ENCODE data around the gene PLXNA4. TPM values are rescaled to one million over a fixed set of nuclear protein-coding genes. Genes with fewer than 3 reads are reported as not detected.
A peak's percentile ranks its signal among the peaks of the same experiment; 100 is the strongest.

PLXNA4 gene
- total and polyA plus RNA-seq, 2 donors from 2014 or later: 0.17 to 3.5 TPM

DNA sequence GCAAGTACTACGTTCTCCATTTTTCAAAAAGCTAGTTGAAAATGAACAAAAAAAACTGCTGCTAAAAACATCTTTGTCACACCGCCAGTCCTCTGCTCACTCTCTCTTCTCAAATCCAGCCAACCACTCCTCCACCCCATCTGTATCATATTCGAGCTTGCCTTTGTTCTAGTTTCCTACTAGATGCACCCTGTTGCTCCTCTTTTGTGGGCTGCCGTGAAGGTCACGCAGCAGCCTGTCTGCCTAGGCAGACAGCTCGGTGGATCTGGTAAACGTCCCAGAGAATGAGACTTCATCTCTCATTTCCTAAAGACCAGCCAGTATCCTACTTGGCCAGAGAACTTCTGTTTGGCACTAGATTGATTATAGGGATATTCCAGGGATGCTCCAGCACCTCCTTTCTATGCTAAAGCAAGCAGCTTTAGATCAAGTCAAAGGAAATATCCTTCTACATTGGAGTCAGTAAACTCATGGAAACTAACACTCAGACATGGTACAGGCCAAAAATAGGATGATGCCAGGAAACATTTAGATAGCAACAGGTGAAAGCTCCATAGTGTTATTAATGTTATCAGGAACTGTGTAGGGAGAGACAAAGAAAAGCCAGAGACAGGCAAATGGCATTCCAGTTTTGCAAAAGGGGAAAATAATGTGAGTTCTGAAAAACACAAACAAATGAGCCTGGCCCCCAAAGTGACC lies 8.7 kb upstream of the PLXNA4 start:
- intact Hi-C loops (cut with DNase I): loop anchor here (5.0 kb wide), 1 partner anchor 268 kb away; no protein-coding TSS in a partner anchor
- TF ChIP-seq CTCF (IDR thresholded peaks at IDR 0.05; ENCODE audit: borderline replicate concordance, extremely low read depth, insufficient read depth): no peak
- Histone ChIP-seq H3K36me3 (ENCODE audit: control insufficient read depth in 2 of 3, insufficient read depth in 3 of 3, low read length in 3 of 3) (no peaks in the 10 kb centered on the region), H3K27ac (ENCODE audit: low read depth in 2 of 2, low read length in 2 of 2) (no peak overlapping the region), H3K4me3 (ENCODE audit: low read length in 3 of 3) (no peak overlapping the region), H3K27me3 (ENCODE audit: control insufficient read depth, insufficient read depth, low read length) (no peaks in the 10 kb centered on the region), H3K9ac (ENCODE audit: low read length in 3 of 3) (no peak overlapping the region), H3K9me3 (ENCODE audit: control insufficient read depth in 2 of 3, insufficient read depth in 1 of 3, low read length in 3 of 3) (no peaks in the 10 kb centered on the region), H3K4me1 (ENCODE audit: control insufficient read depth in 2 of 3, insufficient read depth in 2 of 3, low read depth in 1 of 3, low read length in 3 of 3) (no peaks in the 10 kb centered on the region)
- FAIRE-seq (no peak), DNase-seq (no peak)

- FAIRE-seq: no peak
- H3K4me3 ChIP-seq (ENCODE audit: low read length in 3 of 3): no peak overlapping the region
- no peaks in the 10 kb centered on the region for H3K9me3 ChIP-seq (ENCODE audit: control insufficient read depth in 2 of 3, insufficient read depth in 1 of 3, low read length in 3 of 3)
- peaks cover 0 to 1% (median 0%) of the 10 kb centered on the region in 3 donors for H3K4me1 ChIP-seq (ENCODE audit: control insufficient read depth in 2 of 3, insufficient read depth in 2 of 3, low read depth in 1 of 3, low read length in 3 of 3)
- H3K36me3 ChIP-seq (ENCODE audit: control insufficient read depth in 2 of 3, insufficient read depth in 3 of 3, low read length in 3 of 3): no peaks in the 10 kb centered on the region
- no peak overlapping the region for H3K9ac ChIP-seq (ENCODE audit: low read length in 3 of 3)
- TF ChIP-seq CTCF (IDR thresholded peaks at IDR 0.05; ENCODE audit: borderline replicate concordance, extremely low read depth, insufficient read depth): no peak
- intact Hi-C loops (cut with DNase I): loop anchor here (5.0 kb wide), 1 partner anchor 264 kb away; no protein-coding TSS in a partner anchor
- H3K27me3 ChIP-seq (ENCODE audit: control insufficient read depth, insufficient read depth, low read length): no peaks in the 10 kb centered on the region
- H3K27ac ChIP-seq (ENCODE audit: low read depth in 2 of 2, low read length in 2 of 2): no peak overlapping the region
- DNase-seq: no peak
Observed at GRCh38 chr7:132581431-132581830, 5.2 kb upstream of the PLXNA4 start.

DNA sequence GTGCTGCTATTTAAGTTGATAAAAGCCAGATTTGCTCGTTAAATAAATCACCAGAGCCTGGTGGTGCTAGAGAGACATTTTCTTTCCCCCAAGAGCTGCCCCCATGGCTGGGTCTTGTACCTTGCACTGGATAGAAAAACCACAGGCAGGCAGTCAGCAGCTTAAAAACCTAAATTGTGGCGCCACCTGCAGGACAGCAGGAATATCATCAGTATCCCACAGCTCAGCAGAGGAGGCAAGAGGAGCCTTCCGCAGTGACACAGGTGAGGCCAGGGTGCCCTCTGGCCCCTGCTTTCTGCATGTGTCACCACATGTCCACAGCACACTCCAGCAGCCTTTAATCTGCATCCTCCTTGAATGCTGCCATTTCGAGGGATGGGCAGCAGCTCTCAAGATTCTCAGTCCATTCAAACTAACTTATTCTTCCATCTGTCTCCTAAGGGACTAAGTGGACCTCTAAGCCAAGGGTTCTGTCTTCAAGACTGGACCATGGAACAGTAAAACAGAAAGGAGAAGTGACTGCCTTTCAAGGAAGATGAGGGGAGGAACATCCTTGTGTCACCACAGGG lies 4.5 kb upstream of the PLXNA4 start:
- Histone ChIP-seq H3K27ac (ENCODE audit: low read depth in 2 of 2, low read length in 2 of 2) (no peak overlapping the region), H3K9me3 (ENCODE audit: control insufficient read depth in 2 of 3, insufficient read depth in 1 of 3, low read length in 3 of 3) (no peaks in the 10 kb centered on the region), H3K4me3 (ENCODE audit: low read length in 3 of 3) (no peak overlapping the region), H3K27me3 (ENCODE audit: control insufficient read depth, insufficient read depth, low read length) (no peaks in the 10 kb centered on the region), H3K4me1 (ENCODE audit: control insufficient read depth in 2 of 3, insufficient read depth in 2 of 3, low read depth in 1 of 3, low read length in 3 of 3) (peaks cover 0 to 7% (median 0%) of the 10 kb centered on the region in 3 donors), H3K36me3 (ENCODE audit: control insufficient read depth in 2 of 3, insufficient read depth in 3 of 3, low read length in 3 of 3) (no peaks in the 10 kb centered on the region), H3K9ac (ENCODE audit: low read length in 3 of 3) (no peak overlapping the region)
- DNase-seq: peak; percentile 79 to 94 (median 87)
- peak; percentile 87 for TF ChIP-seq CTCF (IDR thresholded peaks at IDR 0.05; ENCODE audit: borderline replicate concordance, extremely low read depth, insufficient read depth)
- FAIRE-seq: no peak
- intact Hi-C loops (cut with DNase I): loop anchor here (5.0 kb wide), 1 partner anchor 264 kb away; no protein-coding TSS in a partner anchor
